HG02588 (cell line): ENCODE measurements around the gene ASIP.
A peak's percentile ranks its signal among the peaks of the same experiment; 100 is the strongest.
"Not testable (repeated sequence)": the region's sequence is repeated elsewhere in the genome, so short reads cannot be mapped to it uniquely, and the experiment has no call there.

Source experiments
- ATAC-seq: cut with Tn5 transposase; IDR thresholded peaks from one replicate; pipeline ENCODE4 v1.9.1; 2021; ENCODE audit warnings: mild to moderate bottlenecking, moderate library complexity; ENCODE audit not compliant: unreplicated experiment

The ASIP gene

DNA sequence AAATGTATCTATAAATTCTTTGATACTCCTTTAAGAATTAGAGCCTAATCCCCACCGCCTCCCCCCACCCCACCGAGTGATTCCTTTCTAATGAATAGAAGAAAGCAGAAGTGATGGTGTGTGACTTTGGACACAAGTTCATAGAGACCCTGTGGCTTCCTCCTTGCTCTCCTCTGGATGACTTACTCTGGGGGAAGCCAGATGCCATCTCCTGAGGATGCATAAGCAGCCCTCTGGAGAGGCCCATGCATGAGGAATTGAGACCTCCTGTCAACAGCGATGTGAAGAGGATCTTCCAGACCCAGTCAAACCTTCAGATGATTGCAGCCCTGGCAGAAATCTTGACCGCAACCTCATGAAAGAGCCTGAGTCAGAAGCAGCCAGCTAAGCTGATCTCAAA, 40.8 kb downstream of the ASIP start:
- ATAC-seq: no peak

DNA sequence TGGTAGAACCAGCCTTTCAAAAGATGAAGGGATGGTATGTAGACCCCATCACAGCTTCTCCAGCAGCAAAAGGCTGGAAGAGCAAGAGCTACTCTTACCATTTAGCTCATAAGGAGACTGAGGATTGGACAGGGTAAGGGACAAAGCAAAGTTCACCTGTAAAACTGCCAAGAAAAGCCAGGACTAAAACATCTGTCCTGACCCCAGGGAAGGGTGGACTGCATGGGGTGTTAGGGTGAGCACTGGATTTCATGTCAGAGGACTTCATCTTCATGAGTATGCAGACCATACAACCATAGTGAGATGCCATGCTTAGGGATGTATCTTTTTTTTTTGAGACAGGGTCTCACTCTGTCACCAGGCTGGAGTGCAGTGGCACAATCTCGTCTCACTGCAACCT, 42.6 kb downstream of the ASIP start:
- ATAC-seq: no peak

DNA sequence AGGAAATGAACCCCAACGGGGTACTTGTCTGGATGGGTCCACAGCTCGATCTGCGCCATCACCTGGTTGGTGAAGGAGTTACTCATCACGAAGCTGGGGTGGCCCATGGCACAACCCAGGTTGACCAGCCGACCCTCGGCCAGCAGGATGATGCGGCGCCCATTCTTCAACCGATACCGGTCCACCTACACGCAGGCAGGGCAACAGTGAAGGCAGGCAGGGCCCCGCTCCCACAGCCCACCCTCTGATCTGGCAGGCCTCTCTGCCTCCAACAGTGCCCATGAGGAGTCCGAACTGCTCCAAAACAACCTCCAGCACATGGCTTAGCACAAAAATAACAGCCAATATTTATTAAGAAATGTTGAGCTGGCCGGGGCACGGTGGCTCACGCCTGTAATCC, 44.2 kb downstream of the ASIP start:
- ATAC-seq: no peak

DNA sequence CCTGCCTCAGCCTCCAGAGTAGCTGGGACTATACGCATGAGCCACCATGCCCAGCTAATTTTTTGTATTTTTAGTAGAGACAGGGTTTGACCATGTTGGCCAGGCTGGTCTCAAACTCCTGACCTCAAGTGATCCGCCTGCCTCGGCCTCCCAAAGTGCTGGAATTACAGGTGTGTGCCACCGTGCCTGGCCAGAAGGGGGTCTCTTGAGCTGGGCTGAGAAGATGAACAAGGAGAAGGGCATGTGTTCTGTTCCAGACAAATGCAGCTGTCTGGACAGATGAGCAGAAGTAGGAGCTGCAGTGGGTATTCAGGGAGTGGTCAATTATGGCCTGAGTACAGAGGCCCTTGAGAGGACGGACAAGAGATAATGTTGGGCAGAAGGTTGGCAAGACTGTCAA, 46.3 kb downstream of the ASIP start:
- ATAC-seq: not testable (repeated sequence)

DNA sequence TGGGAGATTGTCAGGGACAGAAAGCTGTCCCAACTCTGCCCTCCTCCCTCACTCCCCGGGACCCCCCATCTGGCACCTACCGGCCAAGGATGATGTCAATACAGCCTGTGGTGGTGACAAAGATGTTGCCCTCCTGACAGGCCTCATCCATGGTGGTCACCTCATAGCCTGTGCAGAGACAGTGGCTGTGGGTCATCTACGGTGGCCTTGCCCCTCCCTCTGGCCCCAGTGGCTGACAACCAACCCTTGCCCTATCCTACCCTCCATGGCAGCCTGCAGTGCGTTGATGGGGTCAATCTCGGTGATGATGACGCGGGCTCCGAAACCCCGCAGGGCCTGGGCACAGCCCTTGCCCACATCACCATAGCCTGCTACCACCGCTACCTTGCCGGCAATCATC, 49.2 kb downstream of the ASIP start:
- ATAC-seq: no peak

DNA sequence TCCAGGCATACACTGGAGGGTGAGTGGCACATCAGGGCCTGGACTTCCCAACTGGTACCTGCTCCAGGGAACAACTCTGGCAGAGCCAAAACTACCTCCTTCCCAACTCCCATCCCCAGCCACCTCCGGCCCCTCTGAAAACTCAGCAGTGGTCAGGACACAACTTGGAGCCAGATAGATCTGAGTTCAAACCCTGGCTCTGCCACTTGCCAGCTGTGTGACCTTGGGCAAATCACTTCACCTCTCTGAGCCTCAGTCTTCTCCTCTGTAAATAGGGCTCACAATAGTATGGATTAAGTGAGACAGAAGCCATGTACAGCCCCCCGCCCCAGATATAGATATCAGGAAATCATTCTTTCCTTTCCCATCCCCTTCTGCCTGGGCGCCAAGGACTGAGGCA, 51.3 kb downstream of the ASIP start:
- no peak for ATAC-seq

DNA sequence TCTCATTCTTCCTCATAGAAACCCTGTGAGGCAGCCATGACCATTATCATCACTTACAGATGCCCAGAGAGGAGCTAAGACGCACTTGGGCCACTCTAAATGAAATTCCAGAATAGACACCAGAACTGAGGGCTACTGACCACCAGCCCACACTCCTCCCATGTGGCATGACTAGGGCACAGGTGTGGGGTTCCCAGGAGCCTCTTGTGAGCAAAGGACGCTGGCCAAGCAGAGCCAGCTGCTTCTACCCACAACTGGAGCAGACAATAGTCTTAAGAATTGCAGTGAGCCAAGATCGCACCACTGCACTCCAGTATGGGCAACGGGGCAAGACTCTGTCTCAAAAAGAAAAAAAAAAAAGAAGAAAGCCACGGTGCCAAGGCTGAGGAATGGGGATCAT, 51.9 kb downstream of the ASIP start:
- ATAC-seq: no peak

DNA sequence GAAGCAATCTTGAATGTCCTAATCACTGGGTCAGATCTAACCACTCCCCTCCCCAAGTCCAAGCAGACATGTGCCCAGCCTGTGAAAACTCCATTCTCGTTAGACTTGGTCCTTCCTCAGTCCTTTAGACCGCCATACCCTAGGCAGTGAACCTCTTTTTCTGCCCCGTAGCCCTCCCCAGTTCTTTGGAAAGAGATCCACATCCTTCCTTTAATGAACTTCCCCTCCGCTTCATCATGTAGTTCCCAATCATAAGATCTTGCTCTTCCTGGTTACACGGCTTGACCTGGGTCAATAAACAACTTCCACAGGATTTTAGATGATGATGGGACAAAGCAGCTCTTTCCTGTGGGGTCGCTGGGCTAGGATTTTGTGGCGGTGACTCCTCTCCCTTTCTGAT, 52.4 kb downstream of the ASIP start:
- no peak for ATAC-seq

DNA sequence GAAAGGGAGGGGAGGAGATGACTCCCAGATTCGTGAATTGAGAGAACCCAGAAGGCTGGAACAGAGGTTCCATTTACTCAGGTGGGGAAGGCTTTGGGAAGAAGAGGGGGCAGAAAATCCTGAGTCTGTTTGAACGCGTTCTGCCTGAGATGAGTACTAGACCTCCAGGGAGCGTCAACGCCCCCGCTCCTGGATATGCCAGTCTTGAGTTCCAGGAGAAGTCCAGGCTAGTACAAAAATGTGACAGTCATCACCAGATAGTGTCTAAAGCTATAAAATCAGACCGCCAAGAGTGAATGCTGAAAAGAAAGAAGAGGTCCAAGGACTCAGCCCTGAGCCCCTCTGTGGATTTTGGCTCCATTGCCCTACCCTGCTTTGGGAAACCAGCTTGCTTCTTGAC, 53.3 kb downstream of the ASIP start:
- ATAC-seq: no peak

DNA sequence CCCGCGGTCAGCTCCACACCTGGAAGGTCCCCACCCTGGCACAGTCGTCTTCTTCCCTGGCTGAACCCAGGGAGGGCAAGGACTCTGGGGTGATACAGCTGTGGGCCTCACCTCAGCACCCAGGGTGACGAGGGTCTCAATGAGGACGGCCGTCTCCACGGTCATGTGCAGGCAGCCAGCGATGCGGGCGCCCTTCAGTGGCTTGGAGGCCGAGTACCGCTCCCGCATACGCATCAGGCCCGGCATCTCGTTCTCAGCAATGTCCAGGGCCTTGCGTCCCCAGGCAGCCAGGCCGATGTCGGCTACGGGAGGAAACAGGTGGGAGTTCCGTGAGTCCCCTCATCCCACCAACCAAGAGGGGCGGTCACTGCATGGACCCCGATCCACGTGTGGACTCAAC, 54.1 kb downstream of the ASIP start:
- ATAC-seq: no peak

DNA sequence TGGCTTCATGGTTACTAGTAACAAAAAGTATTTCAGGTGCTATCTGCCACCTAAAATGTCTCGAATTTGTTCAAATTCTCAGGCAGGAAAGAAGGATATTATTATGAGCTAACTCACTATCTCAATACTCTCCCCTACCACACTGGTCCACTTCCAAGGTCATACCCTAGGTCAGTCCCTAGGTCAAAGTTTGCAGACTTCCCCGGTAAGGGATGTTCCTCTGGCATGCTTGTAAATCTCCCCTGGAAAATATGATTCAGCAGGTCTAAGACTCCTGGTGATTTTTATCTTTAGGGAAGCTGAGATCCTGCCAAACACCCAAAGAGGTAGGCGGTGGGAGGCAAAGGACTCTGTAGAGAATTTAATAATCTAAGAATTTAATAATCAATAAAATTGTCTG, 55.2 kb downstream of the ASIP start:
- no peak for ATAC-seq

DNA sequence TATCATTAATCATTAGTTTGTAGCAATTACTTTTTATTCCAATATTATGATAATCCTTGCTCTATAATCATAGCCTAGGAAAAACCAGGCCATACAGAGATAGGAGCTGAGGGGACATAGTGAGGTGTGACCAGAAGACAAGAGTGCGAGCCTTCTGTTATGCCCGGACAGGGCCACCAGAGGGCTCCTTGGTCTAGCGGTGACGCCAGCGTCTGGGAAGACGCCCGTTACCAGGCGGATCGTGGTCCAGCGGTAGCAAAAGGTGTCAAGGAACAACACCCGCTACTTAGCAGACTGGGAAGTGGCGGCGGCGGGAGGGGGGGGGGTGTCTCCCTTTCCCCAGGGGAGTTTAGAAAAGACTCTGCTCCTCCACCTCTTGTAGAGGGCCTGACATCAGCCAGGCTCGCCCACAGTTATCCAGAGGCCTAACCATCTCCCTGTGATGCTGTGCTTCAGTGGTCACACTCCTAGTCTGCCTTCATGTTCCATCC, 57.1 kb downstream of the ASIP start:
- ATAC-seq: not testable (repeated sequence)

DNA sequence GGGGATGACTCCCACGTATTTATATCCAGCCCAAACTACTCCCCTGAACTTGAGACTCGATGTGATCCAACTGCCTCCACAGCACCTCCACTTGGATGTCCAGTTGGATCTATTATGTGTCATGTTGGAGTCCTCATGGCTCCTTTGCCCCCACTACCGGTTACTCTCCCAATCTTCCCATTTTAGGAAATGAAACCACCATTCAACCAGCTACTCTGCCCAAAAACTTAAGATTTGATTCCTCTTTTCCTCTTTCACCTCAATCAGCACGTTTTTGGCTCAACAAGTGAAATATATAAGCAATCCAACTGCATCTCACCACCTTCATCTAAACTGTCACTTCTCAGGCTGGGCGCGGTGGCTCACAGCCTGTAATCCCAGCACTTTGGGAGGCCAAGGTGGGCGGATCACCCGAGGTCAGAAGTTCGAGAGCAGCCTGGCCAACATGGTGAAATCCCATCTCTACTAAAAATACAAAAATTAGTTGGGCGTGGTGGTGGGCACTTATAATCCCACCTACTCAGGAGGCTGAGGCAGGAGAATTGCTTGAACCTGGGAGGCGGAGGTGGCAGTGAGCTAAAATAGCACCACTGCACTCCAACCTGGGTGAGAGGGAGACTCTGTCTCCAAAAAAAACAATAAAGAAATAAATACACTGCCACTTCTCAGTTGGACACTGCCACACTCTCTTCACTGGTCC, 58.5 kb downstream of the ASIP start:
- no peak for ATAC-seq

DNA sequence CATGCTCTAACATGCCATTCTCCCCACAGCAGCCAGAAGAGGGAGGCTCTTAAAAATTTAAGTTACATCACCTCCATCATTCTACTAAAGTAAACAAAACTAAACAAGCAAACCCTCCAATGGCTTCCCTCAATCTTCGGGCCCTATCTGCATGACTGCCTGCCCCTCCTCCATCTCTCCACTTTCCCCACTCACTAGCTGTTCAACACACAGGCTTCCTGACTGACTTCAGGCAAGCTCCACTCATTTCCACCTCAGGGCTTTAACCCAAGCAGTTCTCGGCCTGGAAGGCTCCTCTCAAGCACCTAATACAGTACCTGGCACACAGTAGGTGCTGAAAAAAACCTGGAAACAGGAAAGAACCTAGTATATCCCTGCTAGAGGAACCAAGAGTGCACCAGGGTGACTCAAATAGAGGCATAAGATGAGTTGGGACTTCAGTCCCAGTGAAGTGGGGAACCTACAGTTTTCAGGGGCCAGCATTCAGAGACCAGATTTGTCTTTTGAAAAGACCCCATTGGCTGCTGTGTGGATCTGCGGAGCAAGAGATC, 59.1 kb downstream of the ASIP start:
- ATAC-seq: no peak

DNA sequence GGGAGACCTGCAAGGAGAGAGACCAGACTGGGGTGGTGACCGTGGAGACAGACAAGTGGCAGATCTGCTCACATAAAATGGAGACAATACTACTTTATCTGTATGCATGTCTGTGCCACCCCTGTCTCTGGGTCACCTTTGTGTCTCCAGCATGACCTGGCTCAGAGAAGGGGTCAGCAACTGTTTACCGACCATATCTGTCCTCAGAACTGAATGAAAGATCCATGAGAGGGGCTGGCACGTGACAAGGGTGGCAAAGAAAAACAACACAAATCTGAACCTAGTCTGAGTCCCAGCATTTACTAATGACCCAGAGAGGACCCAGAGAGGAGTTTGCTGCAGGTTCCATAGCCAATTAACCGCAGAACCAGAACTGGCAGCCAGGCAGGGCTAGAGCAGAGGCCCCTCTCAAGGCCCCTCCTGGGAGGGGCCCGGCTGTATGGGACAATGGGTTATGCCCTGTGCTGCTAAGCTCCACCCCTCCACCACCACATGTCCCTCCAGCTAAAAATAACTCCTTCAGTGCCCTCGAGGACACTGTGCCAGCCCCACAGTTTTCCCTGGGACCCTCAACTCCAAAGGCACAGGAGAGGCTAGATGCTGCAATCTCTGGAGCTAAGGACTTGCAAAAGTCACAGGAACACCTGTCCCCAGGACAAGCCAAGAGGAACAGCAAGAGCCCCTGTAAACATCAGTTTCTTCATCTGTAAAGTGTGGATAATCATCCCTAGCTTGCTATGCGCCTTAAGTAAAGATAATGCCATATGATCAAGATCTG, 59.8 kb downstream of the ASIP start:
- no peak for ATAC-seq

DNA sequence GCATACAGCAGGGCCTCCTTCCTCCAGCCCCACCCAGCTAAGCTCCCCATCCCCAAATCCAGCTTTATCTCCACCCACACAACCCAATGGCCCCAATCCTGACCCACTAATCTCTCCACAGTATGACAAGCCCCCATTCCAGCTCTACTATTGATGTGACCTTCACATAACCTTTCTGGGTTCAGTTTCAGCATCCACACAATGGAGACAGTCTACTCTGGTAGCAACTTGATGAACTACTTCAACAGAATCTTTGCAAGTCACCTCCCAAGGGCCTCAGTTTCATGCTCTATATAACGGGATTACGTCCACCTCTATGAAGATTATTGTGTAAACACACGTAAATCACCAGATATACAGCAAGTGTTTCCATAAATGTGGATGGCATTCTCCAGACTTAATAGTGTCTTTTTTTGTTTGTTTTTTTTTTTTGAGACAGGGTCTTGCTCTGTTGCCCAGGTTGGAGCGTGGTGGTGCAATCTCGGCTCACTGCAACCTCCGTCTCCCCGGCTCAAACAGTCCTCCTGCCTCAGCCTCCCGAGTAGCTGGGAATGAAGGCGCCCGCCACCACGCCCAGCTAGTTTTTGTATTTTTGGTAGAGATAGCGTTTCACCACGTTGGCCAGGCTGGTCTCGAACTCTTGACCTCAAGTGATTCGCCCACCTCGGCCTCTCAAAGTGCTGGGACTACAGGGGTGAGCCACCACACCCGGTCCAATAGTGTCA, 60.5 kb downstream of the ASIP start:
- no peak for ATAC-seq

DNA sequence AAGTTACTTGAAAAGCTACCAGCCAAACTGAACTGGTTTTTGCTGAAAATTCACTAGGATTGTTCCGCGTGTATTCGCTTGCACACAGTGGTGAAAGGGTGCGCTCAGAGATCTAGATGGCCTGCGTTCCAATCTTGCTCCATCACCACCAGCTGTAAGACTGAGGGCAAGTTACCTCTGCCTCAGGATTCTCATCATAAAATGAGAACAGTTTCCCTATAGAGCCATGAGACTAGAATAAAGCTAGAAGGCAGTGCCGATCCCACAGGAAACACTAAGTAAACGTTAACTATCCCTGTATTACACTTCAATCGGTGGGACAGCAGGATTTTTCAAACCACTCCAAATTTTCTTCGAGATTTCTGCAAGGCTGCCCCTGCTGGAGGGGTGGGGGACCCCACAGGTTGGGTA, 61.1 kb downstream of the ASIP start:
- no peak for ATAC-seq

DNA sequence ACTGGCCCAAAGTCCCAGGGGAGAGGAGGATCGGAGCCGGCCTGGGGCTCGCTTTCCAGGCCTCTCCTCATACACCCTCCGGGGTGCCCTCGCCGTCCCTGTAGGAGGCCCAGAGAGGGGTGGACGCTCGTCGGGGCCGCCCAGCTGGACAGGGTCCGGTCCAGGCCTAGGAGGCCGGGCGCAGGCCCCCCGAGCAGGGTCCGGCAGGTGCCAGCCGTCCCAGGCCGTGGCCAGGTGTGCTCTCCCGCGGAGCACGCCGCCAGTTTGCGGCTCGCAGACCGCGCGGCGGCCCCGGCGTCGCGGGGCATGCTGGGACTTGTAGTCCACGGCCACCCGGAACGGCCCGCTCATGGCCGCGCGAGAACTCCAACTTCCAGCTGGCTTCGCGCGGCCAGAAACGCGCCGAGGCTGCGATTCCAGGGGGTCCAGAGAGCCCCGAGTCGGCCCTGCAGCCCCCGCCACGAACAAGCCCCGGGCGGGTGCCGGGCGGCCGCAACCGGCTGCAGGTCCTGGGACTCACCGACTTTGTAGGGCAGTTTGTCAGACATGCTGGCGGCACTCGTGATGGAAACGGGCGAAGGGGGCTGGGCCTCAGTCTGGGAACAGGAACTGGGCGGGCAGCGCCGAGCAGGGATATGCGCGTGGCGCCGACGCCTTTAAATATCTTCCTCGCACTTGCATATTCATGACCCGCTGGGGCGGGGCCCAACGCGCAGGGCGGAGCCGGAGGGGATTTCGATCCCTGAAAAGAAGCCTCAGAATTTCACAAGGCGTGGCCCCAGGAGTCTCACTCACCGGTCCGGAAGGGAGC, 61.7 kb downstream of the ASIP start, which contains the start of gene AHCY:
TSS of gene AHCY (minus strand) at position 633 of the 811 bp plus-strand sequence. CDS start at position 548, 85 bp downstream.
- peak; percentile 81 for ATAC-seq

DNA sequence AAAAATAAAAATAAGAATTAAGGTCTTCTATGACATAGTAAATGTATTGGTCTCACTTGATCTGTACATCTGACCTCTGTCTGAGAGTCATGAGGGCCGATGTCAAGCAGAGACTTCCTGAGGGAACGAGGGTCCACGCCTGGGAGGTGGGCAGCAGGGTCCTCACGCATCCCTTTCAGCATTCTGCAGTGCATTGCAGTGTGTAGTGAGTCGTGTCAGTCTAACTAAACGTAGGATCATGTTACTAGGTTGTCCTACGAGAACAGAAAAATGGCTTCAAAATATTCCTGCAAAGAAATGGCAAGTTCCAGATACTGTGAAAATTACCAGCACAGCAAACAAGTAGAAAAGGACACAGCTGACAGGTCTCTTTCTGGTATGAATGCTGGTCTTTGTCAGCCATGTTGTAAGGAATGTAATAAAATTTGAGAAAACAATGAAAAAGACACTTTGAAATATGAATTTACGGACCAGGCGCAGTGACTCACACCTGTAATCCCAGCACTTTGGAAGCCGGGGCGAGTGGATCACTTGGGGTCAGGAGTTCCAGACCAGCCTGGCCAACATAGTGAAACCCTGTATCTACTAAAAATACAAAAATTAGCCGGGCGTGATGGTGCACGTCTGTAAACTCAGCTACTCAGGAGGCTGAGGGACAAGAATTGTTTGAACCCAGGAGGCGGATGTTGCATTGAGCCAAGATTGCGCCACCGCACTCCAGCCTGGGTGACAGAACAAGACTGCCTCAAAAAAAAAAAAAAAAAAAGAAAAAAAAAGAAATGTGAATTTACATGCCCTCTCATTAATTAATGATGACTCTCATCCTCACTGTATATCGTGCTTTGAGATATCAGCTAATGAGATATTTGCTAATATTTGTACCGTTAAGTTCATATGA, 64.4 kb downstream of the ASIP start:
- ATAC-seq: no peak
